M059J (cell line): ENCODE data around the gene SPTAN1. TPM values are rescaled to one million over a fixed set of nuclear protein-coding genes. Genes with fewer than 3 reads are reported as not detected.

ENCODE experiments used
- DNase-seq: peaks from one replicate; pipeline ENCODE4 v3.0.0-alpha.2; 2012; ENCODE audit warnings: low read depth
- total RNA-seq: library from RNA; depleted of rRNA; stranded (reverse); fragments of >200 nt; shearing (Covaris generic); gene quantifications from 2 replicates; pipeline ENCODE4 v1.2.3, GENCODE V29; 2014; rRNA removed

SPTAN1 gene
- total RNA-seq, 1 experiment from 2014 or later, result 198 TPM

GRCh38 chr9:128657796-128658195, 105.4 kb downstream of the SPTAN1 start:
- no peak for DNase-seq

- DNase-seq, result peak; percentile 85
Observed at GRCh38 chr9:128666481-128666941, 114.1 kb downstream of the SPTAN1 start.

- no peak for DNase-seq
Observed at GRCh38 chr9:128669786-128670185, 117.4 kb downstream of the SPTAN1 start.

GRCh38 chr9:128675382-128675781, 123.0 kb downstream of the SPTAN1 start:
- DNase-seq, result no peak

- no peak for DNase-seq
Observed at GRCh38 chr9:128677794-128678193, 125.4 kb downstream of the SPTAN1 start.

Other genes with a start within 250 kb of the SPTAN1 start
- gene TRUB2, start 230.1 kb upstream of the SPTAN1 start, total RNA-seq, result 12.4 and 19.2 TPM in 2 replicates
- 54.8 and 59.2 TPM in 2 replicates for gene COQ4, start 229.7 kb upstream of the SPTAN1 start, total RNA-seq
- gene SLC27A4, start 212.1 kb upstream of the SPTAN1 start, total RNA-seq, result 21.3 and 23.7 TPM in 2 replicates
- 40.8 and 50.7 TPM in 2 replicates for gene URM1, start 181.2 kb upstream of the SPTAN1 start, total RNA-seq
- gene CERCAM, start 131.7 kb upstream of the SPTAN1 start, total RNA-seq, result 15.5 and 24.1 TPM in 2 replicates
- 32.7 and 56.5 TPM in 2 replicates for gene ODF2, start 96.6 kb upstream of the SPTAN1 start, total RNA-seq
- gene GLE1, start 47.9 kb upstream of the SPTAN1 start, total RNA-seq, result 48.2 and 61.4 TPM in 2 replicates
- 94.7 and 137 TPM in 2 replicates for gene DYNC2I2, start 104.3 kb downstream of the SPTAN1 start, total RNA-seq
- gene SET, start 136.6 kb downstream of the SPTAN1 start, total RNA-seq, result 430 and 608 TPM in 2 replicates
- 3.5 and 7.4 TPM in 2 replicates for gene PKN3, start 149.9 kb downstream of the SPTAN1 start, total RNA-seq
- 154 and 175 TPM in 2 replicates for gene ZDHHC12, start 171.5 kb downstream of the SPTAN1 start, total RNA-seq
- gene ZER1, start 219.3 kb downstream of the SPTAN1 start, total RNA-seq, result 24.5 and 30.1 TPM in 2 replicates
- gene TBC1D13, start 234.7 kb downstream of the SPTAN1 start, total RNA-seq, result 31.6 and 58.7 TPM in 2 replicates